GM21367 (cell line): ENCODE measurements around the gene RGPD3.
"Not testable (repeated sequence)": the region's sequence is repeated elsewhere in the genome, so short reads cannot be mapped to it uniquely, and the experiment has no call there.

Source experiments
- ATAC-seq: cut with Tn5 transposase; IDR thresholded peaks from one replicate; pipeline ENCODE4 v1.9.1; 2021; ENCODE audit not compliant: unreplicated experiment

RGPD3 gene

DNA sequence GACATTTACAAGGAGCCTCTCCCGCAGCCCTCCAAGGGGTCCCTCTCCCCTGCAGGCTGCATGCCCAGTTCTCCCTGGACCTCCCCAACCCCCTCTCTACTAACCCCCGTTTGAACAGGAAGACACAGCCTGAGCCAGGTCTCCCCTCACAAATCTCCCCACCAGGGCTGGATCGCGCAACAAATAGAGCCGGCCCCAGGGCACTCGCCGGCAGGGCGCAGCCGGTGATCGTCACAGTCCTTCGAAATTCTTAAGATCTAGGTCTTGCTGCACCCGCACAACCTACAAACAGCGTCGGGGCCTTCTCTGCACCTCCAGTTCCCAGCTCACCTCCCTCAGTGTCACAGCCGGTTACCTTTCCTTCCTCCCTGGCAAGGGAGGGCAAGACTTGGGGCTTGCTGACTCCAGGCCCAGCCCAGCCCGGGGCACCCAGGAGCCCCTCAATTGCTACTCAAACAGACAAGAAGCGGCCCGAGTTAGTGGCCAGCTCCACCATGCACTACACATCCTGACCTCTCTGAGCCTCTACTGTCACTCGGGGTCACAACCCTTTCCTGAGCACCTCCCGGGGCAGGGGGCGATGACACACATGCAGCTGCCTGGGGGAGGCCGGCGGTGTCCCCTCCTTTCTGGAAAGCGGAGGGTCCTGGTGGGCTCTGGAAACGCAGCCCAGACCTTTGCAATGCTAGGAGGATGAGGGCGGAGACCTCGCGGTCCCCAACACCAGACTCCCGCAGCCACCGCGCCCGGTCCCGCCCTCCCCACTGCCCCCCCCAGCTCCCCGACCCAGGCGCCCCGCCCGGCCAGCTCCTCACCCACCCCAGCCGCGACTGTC is 18.6 kb upstream of the RGPD3 start, which contains the start of gene CD8B2:
Gene CD8B2, plus strand, starts transcription at position 814 of the 835 bp plus-strand sequence. CDS start 63 bp downstream, outside the sequence.
- ATAC-seq, result not testable (repeated sequence)

DNA sequence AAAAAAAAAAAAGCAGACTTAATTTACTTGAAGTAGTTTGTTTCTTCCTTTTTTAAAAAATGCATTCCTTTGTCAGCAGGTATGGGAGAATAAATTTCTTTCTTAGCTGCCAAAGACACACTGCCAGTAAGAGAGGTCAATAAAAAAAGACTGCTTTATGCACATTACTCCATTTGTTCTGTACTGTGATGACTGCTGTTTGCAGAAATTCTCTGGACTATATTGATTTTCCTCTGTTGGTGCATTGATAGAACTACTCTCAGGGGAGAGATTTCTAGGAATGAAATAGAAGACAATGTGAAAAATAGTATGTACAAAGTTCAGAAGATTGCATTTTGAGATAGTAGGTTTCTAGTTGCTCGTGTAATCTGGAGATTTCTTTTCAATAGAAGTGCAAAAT is 11.3 kb upstream of the RGPD3 start:
- not testable (repeated sequence) for ATAC-seq

DNA sequence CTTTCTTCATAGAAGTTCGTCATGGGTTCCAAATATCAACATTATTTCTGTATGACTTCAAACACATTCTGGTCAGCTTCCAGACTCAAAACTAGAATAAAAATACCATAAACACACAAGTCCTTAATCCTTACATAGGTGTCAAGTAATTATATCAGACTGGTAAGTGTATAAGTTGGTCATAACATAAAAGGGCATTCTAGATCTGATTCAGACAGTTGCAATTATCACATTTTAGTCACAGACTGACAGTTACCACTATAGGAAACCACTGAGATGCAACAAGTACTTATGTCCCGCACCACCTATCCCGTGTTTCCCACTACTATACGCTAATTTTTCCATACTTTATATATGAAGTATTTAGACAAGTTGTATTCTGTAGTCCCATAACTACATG is 9.4 kb upstream of the RGPD3 start:
- not testable (repeated sequence) for ATAC-seq

DNA sequence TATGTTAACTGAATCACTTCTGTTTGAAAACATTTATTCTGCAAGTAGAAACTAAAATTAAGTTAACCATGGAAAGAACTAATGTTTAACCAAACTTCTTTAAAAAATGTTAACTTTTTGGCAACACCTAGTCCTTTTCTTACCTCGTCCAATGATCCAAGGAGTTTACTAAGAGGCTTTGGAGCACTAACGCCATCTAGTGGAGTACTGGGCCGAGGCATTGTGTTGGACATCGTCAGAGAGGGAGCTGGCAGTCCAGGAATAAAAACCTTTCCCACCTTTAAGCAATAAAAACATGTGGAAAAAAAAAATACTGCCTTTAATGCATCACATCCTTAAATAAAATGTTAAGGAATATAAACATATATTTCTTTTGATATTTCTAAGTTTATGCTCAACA is 2.4 kb upstream of the RGPD3 start:
- not testable (repeated sequence) for ATAC-seq

DNA sequence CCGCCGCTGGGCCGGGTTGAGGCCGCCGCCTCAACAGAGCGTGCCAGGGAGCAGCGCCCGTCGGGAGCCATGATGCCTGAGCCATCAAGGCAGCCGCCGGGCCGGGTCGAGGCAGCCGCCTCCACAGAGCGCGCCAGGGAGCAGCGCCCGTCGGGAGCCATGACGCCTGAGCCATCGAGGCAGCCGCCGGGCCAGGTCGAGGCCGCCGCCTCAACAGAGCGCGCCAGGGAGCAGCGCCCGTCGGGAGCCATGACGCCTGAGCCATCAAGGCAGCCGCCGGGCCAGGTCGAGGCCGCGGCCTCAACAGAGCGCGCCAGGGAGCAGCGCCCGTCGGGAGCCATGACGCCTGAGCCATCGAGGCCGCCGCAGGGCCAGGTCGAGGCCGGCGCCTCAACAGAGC is 697 bp downstream of the RGPD3 start:
- not testable (repeated sequence) for ATAC-seq

DNA sequence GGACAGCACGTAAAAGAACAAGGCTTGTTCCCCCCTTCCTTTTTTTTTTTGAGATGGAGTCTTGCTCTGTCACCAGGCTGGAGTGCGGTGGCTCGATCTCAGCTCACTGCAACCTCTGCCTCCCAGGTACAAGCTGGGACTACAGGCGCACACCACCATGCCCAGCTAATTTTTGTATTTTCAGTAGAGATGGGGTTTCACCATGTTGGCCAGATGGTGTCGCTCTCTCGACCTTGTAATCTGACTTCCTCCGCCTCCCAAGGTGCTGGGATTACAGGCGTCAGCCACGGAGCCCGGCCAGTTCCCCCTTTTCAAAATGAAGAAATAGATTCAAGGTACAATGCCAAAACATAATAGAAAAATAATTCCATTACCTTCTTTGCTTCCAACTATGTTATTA is 6.3 kb downstream of the RGPD3 start:
- not testable (repeated sequence) for ATAC-seq

DNA sequence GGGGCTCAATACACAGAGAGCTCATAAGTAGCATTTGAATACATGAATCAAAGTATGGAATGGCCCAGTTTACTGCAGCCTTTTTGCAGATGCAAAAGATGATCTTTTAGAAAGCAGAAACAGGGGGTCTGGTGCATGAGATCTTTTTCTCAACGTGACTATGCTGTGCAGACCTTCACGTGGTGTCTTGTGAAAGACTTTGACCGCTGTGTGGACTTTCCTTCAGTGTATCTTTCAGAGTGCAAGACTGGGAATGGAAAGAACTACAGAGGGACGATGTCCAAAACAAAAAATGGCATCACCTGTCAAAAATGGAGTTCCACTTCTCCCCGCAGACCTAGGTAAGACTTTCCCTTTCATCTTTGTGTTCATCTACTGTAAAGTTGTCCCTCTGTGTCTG is 77.5 kb downstream of the RGPD3 start:
- ATAC-seq, result not testable (repeated sequence)

DNA sequence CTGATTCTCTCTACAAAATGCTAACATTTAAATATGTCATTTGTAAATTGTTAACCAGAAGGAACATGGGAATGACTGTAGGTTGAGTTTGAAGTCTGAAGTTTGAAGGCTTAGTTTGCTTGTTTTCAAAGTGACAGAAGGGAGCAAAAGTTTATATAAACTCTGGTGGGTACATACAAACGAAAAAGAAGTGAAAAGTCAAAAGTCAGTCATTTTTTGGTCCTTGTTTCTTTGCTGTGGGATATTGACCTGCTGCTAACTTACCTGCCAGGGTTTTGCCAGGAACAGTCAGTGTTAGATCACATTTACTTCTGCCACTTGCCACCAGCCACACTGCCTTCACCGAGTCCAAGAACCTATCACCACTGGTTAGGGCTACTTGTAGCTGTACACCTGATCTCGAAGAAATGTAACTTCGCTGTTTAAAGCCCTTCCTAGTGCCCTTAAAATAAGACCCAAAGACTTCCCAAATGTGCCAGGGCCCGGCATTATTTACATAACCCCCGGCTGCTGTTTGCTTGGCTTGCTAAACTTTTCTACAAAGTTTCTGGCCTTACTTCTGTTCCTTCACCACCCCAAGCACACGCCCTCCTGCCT is 79.3 kb downstream of the RGPD3 start:
- not testable (repeated sequence) for ATAC-seq

DNA sequence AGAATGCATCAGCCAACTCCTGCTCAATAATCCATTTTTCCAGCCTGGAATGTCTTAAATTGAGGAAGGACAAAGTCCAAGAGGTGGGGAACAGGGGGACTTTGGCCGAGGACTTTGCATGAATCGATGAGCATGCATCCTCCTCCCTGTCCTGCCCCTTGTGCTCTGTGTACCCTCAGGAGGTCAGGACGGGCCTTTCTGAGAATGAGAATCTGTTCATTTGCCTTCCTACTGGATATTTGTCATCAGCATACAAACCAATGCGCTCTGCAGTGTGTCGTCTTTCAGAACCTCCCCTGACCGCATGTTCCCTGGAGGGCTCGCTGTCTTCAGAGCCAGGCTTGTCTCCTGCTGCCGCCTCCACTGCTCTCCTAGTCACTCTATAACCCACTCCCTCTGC is 83.7 kb downstream of the RGPD3 start:
- not testable (repeated sequence) for ATAC-seq

DNA sequence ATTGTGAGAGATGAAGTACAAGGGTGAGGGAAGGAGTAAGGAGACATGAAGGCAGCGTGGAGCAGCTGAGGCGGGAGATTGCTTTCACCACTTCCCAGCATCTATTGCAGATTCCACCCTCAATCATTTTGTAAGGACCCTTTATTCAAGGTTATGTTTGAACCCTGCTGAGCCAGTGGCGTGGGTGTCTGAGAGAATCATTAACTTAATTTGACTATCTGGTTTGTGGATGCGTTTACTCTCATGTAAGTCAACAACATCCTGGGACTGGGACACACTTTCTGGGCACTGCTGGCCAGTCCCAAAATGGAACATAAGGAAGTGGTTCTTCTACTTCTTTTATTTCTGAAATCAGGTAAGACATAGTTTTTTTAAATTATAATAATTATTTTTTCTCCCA is 86.3 kb downstream of the RGPD3 start:
- not testable (repeated sequence) for ATAC-seq

DNA sequence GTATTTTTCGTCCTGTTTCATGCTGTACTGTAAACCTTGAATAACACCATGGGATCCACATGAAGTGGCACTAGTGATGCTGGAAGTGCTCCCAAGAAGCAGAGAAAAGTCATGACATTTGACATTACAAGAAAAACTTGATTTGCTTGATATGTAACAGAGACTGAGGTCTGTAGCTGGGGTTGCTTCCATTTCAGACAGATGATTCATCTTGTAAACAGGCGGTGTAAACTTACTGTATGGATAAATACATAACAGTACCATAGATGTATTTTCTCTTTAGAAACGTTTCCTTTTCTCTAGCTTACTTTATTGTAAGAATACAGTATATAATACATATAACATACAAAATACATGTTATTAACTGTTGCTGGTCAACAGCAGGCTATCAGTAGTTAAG is 88.6 kb downstream of the RGPD3 start:
- not testable (repeated sequence) for ATAC-seq

DNA sequence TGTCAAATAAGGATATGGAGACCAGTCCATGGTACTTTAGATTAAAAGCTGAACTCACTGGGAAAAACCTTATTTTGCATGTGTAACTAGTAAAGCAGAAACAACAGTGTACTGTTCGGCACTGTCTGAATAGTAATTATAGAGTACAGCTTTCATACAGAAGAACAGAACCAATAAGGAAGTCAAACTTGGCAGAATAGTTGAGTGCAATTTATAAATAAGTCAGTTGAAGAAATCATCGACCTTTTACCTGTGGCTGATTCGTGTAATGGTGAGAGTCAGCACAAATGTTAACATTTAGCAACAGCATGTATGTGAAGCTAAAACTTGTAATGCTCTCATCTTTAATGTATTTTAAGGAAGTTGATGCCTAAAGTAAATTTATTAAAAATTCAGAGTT is 99.0 kb downstream of the RGPD3 start:
- ATAC-seq, result not testable (repeated sequence)

DNA sequence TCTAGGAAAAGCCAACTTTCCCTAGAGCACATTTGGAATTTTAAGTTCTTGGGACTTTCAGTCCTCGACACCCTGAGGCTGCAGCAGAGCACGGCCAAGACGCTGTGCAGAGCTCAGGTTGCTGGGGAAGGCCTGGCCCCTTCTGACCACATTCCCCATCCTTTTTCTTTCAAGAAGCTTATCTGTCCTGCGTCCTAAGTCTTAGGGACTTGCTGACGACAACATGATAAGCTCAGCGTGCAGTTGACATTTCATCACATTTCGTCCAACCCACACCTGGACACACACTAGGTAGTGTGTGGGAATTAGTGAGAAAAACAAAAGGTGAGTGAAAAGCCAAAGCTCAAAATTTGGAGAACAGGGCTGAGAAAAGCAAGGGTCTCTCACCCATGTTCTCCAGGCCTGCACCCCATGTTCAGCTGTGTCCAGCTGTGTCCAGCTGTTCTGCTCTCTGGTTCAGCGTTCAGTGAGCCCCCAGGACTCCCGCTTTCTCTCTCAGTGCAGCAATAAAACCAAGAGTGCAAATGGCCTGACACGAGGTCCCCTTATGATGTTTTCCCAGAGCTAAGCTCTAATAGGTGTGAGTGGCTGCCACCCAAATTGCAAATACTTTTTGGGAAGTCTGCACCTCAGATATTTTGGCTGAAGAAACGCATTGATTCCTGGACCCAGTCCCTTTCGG is 101.9 kb downstream of the RGPD3 start:
- no peak for ATAC-seq

DNA sequence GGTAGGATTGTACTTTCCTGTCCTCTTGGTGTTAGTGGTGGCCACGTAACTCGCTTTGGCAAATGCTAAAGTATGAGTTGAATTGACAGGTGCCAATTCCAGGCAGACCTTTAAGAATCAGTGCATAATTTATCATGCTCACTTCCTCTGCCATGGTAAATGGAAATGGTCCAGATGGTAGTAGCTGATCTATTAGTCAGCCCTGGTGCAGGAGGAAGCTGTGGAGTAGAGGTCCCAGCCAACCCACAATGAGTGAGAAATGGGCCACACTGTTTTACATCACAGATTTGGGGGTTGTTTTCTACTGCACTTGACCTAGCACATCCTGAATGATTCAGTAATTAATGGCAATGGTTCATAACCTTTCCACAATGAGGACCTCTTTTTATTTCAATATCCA is 104.4 kb downstream of the RGPD3 start:
- ATAC-seq, result no peak

DNA sequence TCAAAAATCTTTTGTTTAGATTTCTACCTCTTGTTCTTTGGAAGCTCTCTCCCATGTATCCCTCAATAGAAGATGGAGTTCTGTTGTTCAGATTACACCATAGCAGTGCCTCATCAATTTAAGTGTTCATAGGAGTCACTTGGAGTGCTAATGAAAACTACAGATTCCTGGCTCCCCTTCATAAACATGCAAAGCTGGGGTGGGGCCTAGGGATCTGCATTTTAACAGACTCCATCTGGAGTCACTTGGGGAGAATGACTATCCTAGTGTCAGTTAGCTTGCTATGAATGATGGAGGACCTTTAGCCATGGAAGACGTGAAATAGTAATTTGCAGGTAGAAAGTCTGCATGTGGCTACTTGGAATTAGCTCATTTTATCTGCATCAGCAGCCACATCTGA is 105.4 kb downstream of the RGPD3 start:
- ATAC-seq, result no peak

DNA sequence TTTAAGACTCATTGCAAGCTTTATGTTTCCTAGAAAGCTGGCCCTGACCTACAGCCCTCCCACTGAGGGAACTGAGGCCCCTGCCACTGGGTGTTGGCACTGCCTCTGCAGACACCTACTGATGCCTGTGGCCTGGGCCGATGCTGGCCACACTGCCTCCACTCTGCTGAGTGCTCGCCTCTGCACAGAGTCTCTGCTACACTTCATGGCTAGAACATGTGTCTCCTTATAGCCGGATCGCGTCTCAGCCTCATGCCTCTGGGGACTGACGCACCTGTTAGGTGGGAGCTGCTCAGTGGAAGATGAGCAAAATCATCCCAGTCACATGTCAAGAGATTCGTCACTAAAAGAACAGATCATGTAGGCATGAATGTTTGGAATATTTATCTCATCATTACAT is 108.7 kb downstream of the RGPD3 start:
- no peak for ATAC-seq

DNA sequence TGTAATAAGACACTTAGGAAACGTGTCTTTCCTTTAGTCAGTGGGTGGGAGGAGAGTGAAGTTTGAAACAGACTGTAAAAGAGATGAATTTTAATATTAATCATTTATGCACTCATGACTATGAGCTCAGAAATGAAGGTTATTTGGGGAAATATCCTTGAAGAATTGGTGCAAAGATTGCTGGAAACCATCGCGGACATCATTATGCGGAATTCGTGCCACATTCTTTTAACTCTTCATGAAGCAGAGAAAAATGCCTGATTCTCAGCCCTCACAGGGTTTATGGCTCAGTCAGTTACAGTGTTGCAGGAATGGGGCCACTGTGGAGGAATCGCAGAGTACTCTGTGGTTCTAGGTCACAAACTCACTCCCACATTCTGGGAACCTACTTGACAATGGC is 109.7 kb downstream of the RGPD3 start:
- ATAC-seq, result no peak

DNA sequence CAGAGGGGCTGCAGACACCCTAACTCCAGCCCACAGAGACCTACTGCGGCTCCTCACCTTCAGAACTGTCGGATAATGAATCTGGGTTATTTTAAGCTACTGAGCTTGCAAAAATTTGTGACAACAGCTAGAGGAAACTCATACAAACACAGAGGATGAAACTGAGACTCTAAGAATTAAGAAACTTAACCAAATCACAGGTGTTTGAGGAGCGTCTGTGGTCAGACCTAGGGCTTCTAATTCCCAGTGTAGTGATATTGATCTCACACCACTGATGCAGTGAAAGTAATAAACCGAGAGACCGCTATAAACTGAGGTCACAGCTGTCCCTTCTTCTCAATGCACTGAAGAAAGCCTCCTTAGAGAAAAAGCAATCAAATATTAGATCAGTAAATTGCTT is 110.1 kb downstream of the RGPD3 start:
- peak; percentile 83 for ATAC-seq

DNA sequence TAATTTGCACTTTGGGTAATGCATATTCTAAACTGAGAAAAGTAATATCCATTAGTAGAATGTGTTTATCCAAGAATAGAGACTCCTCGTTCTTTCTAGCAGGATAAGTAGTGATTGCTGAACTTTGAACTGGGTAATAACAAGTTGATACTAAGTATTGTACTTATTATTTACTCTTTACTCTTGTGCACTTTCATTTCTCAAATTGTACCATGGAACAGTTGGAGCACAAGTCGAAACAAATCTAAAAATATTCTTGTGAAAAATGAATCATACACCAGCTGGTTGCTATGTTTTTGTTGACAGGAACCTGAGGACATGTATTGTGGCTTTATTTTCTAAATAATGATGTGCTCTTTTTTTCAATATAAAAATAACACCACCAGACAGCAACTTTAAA is 111.9 kb downstream of the RGPD3 start:
- ATAC-seq, result no peak

DNA sequence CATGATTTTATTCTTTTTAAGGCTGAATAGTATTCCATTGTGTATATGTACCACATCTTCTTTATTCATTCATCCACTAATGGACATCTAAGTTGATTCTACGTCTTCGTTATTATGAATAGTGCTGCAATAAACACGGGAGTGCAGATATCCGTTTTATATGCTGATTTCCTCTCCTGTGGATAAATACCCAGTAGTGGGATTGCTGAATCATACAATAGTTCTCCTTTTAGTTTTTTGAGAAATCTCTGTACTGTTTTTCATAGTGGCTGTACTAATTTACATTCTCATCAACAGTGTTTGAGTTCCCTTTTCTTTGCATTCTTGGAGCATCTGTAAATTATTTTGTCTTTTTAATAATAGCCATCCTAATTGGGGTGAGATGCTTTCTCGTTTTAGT is 114.5 kb downstream of the RGPD3 start:
- no peak for ATAC-seq

DNA sequence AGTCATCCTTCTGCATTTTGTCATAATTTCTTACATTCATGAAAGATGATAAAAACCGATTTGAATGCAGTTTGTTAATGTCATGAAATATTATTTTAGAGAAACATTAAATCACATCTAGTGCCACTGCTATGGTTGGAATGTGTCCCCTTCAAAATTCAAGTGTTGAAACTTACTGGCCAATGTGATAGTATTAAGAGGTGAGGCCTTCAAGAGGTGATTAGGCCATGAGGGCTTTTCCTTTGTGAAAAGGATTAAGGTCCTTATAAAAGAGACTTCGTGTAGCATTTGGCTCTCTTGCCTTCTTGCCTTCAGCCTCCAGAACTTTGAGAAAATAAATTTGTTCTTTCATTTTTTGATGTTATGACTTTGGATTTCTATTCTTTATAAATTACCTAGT is 117.2 kb downstream of the RGPD3 start:
- no peak for ATAC-seq

DNA sequence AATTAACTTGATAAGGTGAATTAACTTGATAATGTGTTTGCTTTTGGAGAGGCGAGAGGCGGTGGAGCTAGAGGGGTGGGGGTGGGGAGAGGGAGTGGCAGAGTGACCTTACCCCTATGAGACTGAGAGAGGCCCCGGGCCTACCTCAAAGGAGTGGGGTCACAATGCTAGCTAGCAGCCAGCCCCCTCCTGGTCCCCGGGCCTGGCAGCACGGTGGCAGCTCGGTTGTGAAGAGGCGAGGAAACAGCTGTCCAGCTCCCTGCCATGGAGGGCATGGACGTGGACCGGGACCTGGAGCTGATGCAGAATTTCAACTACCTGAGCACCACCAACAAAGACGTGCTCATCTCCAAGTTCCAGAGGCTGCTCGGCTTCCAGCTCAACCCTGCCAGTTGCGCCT is 123.9 kb downstream of the RGPD3 start:
- ATAC-seq, result no peak
